ENCODE measurements around the gene BIRC3.
"Not testable (repeated sequence)": the region's sequence is repeated elsewhere in the genome, so short reads cannot be mapped to it uniquely, and the experiment has no call there.

The BIRC3 gene

GRCh38 chr11:102296757-102297156 is 20.5 kb upstream of the BIRC3 start:
- H3K9me3 ChIP-seq (ENCODE audit: control insufficient read depth, insufficient read depth, low read length); H3K4me3 ChIP-seq (ENCODE audit: low read depth, low read length); H3K27ac ChIP-seq (ENCODE audit: low read depth, low read length); H3K4me1 ChIP-seq (ENCODE audit: control insufficient read depth, insufficient read depth, low read length); H3K9ac ChIP-seq (ENCODE audit: low read depth, low read length); H3K27me3 ChIP-seq (ENCODE audit: control insufficient read depth, insufficient read depth, low read length); H3K36me3 ChIP-seq (ENCODE audit: control insufficient read depth, insufficient read depth, low read length): not testable (repeated sequence)

- peaks cover 15% of the 10 kb centered on the region for H3K9me3 ChIP-seq (ENCODE audit: control insufficient read depth, insufficient read depth, low read length)
- not testable (repeated sequence) for H3K4me3 ChIP-seq (ENCODE audit: low read depth, low read length); H3K9ac ChIP-seq (ENCODE audit: low read depth, low read length); H3K27me3 ChIP-seq (ENCODE audit: control insufficient read depth, insufficient read depth, low read length); H3K27ac ChIP-seq (ENCODE audit: low read depth, low read length); H3K36me3 ChIP-seq (ENCODE audit: control insufficient read depth, insufficient read depth, low read length); H3K4me1 ChIP-seq (ENCODE audit: control insufficient read depth, insufficient read depth, low read length)
These were observed 16.4 kb upstream of the BIRC3 start for GRCh38 chr11:102300837-102301236.

DNA sequence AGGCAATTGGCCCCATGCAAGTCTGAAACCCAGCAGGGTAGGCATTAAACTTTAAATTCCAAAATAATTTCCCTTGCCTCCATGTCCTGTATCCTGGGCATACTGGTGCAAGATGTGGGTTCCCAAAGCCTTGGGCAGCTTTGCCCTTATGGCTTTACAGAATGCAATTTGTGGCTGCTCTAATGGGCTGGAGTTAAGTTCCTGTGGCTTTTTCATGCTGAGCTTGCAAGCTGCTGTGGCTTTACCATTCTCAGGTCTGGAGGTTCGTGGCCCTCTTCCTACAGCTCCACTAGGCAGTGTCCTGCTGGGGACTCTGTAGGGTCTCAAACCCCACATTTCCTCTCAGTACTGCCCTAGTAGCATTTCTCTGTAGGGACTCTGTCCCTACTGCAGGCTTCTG is 15.0 kb upstream of the BIRC3 start:
- Histone ChIP-seq H3K27ac (ENCODE audit: low read depth, low read length) (no peak overlapping the region), H3K4me1 (ENCODE audit: control insufficient read depth, insufficient read depth, low read length) (no peaks in the 10 kb centered on the region), H3K9me3 (ENCODE audit: control insufficient read depth, insufficient read depth, low read length) (peaks cover 15% of the 10 kb centered on the region), H3K9ac (ENCODE audit: low read depth, low read length) (no peak overlapping the region), H3K4me3 (ENCODE audit: low read depth, low read length) (no peak overlapping the region), H3K27me3 (ENCODE audit: control insufficient read depth, insufficient read depth, low read length) (no peaks in the 10 kb centered on the region), H3K36me3 (ENCODE audit: control insufficient read depth, insufficient read depth, low read length) (no peaks in the 10 kb centered on the region)

GRCh38 chr11:102304686-102305085 is 12.6 kb upstream of the BIRC3 start:
- no peak overlapping the region for H3K27ac ChIP-seq (ENCODE audit: low read depth, low read length)
- no peaks in the 10 kb centered on the region for H3K4me1 ChIP-seq (ENCODE audit: control insufficient read depth, insufficient read depth, low read length)

DNA sequence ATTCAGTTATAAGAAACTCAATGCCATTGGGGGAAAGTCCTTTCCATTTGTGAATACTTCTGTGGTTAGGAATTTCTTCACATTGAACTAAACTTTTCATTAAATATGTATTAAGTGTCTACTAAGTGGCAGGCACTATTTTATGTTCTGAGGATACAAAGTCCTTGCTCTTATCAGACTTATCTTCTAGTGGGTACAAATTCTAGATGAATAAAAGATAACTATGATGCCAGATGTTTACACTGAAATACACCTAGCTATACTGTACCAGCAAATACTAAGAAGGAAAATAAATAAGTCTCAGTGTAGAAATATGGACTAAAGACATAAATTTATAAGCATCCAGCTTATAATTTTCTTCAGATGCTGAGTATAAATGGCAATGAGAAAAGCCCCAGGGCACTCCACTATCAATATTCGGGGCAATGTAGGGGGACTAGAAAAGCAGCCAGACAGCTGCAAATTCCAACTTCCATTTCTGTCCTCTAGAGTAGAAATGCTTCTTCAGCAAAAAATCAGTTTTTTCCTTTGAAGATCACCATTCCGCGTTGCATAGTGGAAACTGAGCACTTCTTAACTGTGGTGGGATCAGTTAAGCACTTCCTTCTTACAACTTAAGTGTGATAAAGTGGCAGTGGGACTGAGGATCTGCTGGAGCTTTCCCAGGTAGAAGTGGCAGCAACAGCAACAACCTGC is 11.8 kb upstream of the BIRC3 start:
- no peak overlapping the region for H3K4me3 ChIP-seq (ENCODE audit: low read depth, low read length)
- H3K4me1 ChIP-seq (ENCODE audit: control insufficient read depth, insufficient read depth, low read length), result no peaks in the 10 kb centered on the region
- no peak overlapping the region for H3K27ac ChIP-seq (ENCODE audit: low read depth, low read length)
- H3K36me3 ChIP-seq (ENCODE audit: control insufficient read depth, insufficient read depth, low read length), result no peaks in the 10 kb centered on the region
- H3K9ac ChIP-seq (ENCODE audit: low read depth, low read length), result no peak overlapping the region
- no peaks in the 10 kb centered on the region for H3K27me3 ChIP-seq (ENCODE audit: control insufficient read depth, insufficient read depth, low read length)
- peaks cover 15% of the 10 kb centered on the region for H3K9me3 ChIP-seq (ENCODE audit: control insufficient read depth, insufficient read depth, low read length)

More at GRCh38 chr11:102304686-102305085, 12.6 kb upstream of the BIRC3 start:
- H3K36me3 ChIP-seq (ENCODE audit: control insufficient read depth, insufficient read depth, low read length), result no peaks in the 10 kb centered on the region
- H3K4me3 ChIP-seq (ENCODE audit: low read depth, low read length), result no peak overlapping the region
- peaks cover 15% of the 10 kb centered on the region for H3K9me3 ChIP-seq (ENCODE audit: control insufficient read depth, insufficient read depth, low read length)
- no peak overlapping the region for H3K9ac ChIP-seq (ENCODE audit: low read depth, low read length)
- H3K27me3 ChIP-seq (ENCODE audit: control insufficient read depth, insufficient read depth, low read length), result no peaks in the 10 kb centered on the region

DNA sequence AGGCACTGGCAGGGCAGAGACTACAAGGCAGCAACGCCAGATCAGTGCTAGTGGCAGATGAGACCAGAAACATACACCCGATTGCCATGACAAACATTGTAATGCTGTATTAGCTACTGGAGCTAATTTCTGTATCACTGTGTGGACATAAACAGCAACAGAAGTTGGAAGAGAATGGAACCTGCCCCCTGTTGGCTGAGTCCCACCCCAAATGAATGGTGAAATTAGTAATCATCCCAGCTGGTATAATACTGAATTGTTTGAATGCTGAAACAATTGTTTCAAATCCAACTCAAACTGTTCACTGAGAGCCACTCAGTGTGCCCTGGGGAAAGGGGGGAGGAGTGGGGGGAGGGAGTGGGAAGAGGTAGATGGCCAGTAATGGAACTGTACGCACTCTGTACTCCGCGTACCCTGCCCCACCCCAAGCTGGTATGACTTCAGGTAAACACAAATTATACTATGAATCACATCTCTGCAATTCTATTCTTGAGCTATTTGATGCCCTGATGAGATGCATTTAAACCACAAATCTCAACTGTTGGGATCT is 11.2 kb upstream of the BIRC3 start:
- Histone ChIP-seq H3K9ac (ENCODE audit: low read depth, low read length) (no peak overlapping the region), H3K36me3 (ENCODE audit: control insufficient read depth, insufficient read depth, low read length) (no peaks in the 10 kb centered on the region), H3K27ac (ENCODE audit: low read depth, low read length) (no peak overlapping the region), H3K4me1 (ENCODE audit: control insufficient read depth, insufficient read depth, low read length) (no peaks in the 10 kb centered on the region), H3K4me3 (ENCODE audit: low read depth, low read length) (no peak overlapping the region), H3K27me3 (ENCODE audit: control insufficient read depth, insufficient read depth, low read length) (no peaks in the 10 kb centered on the region), H3K9me3 (ENCODE audit: control insufficient read depth, insufficient read depth, low read length) (peaks cover 15% of the 10 kb centered on the region)

DNA sequence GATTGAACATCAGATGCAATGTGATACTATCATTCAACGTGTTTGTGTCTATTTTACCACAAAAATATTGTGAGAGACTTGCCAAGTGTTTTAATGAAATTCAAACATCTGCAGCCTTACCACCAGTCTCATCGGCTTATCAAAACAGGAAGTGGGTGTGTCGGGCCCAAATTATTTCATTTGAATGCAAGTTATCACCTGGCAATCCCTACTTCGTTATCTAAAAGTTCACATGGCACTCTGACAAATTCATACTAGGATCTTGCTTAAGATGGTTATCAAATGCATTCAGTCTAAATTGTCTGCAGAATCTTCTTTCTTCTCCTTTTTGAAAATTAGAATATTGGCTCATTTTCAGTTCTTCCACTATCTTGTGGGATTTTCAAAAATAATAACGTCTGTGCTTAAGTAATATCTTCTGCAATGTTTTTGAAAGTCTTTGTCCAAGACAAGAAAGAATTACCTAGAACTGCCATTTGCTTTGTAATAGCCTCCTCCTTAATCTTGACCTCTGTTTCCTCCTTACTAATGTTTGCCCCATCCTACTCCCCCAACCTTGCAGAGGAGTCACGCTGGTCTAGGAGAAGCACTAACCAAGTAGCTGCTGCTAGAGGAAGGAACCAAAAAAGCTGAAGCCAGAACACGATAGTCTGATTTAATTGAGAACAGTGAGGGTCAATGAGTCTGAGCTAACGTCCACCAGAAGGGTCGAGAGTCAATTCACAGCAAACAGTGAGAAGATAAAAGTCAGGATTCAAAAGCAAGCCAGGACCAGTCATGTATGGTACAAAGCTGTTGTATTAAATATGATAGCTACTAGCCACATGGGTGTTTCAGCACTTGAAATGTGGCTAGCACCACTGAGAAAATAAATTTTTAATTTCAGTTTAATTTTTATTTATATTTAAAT is 10.2 kb upstream of the BIRC3 start:
- H3K4me3 ChIP-seq (ENCODE audit: low read depth, low read length), result no peak overlapping the region
- no peaks in the 10 kb centered on the region for H3K36me3 ChIP-seq (ENCODE audit: control insufficient read depth, insufficient read depth, low read length)
- H3K27ac ChIP-seq (ENCODE audit: low read depth, low read length), result no peak overlapping the region
- H3K9me3 ChIP-seq (ENCODE audit: control insufficient read depth, insufficient read depth, low read length), result peaks cover 8% of the 10 kb centered on the region
- no peaks in the 10 kb centered on the region for H3K27me3 ChIP-seq (ENCODE audit: control insufficient read depth, insufficient read depth, low read length)
- H3K4me1 ChIP-seq (ENCODE audit: control insufficient read depth, insufficient read depth, low read length), result no peaks in the 10 kb centered on the region
- no peak overlapping the region for H3K9ac ChIP-seq (ENCODE audit: low read depth, low read length)

DNA sequence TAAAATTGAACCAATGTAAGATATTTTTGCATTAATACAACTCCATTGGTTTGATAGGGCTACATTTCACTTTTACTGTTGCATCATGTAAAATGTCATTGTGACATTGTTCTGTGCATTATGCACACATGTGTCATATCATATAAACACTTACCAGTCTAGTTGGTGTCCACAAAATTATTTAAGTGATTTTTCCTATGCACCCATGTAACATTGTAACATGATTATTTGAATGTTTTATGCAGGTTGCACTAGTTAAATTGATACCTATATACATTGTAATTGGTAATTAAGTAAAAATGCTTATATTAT is 9.6 kb upstream of the BIRC3 start:
- Histone ChIP-seq H3K4me1 (ENCODE audit: control insufficient read depth, insufficient read depth, low read length) (no peaks in the 10 kb centered on the region), H3K27ac (ENCODE audit: low read depth, low read length) (no peak overlapping the region), H3K36me3 (ENCODE audit: control insufficient read depth, insufficient read depth, low read length) (no peaks in the 10 kb centered on the region), H3K9ac (ENCODE audit: low read depth, low read length) (no peak overlapping the region), H3K4me3 (ENCODE audit: low read depth, low read length) (no peak overlapping the region), H3K27me3 (ENCODE audit: control insufficient read depth, insufficient read depth, low read length) (no peaks in the 10 kb centered on the region), H3K9me3 (ENCODE audit: control insufficient read depth, insufficient read depth, low read length) (peaks cover 2% of the 10 kb centered on the region; the same call in 1 of the 2 replicates)

DNA sequence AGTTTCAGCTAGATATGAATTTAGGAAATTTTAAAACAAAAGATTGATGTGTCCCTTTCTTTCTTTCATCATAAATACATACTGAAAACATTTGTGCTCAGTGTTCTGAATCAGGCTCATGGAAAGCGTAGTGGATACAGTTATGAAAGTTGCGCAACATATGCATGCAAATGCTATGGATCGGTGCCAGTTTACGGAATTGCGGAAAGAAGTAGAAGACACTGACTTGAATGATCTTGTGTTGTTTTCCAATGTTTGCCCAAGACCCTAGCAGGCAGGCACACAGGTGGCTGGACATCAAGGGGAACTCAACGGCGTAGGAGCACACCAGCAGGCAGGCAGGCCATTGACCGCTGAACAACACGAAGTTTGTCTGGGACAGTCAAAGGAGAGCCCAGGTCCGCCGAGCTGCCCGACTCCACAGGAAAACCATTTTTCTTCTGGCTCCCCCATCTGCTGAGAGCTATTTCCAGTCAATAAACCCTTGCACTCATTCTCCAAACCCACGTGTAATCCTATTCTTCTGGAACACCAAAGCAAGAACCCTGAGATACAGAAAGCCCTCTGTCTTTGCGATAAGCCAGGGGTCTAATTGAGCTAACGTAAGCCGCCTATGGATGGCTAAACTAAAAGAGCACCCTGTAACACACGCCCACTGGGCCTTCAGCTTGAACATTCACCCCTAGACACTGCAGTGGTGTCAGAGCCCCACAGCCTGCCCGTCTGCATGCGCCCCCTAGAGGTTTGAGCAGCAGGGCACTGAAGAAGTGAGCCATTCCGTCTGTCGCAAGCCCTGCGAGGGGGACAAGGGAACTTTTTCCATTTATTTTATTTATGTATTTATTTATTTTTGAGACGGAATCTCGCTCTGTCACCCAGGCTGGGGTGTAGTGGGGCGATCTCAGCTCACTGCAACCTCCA is 7.4 kb upstream of the BIRC3 start:
- no peaks in the 10 kb centered on the region for H3K4me1 ChIP-seq (ENCODE audit: control insufficient read depth, insufficient read depth, low read length)
- H3K27me3 ChIP-seq (ENCODE audit: control insufficient read depth, insufficient read depth, low read length), result no peaks in the 10 kb centered on the region
- H3K27ac ChIP-seq (ENCODE audit: low read depth, low read length), result no peak overlapping the region
- no peaks in the 10 kb centered on the region for H3K36me3 ChIP-seq (ENCODE audit: control insufficient read depth, insufficient read depth, low read length)
- no peak overlapping the region for H3K4me3 ChIP-seq (ENCODE audit: low read depth, low read length)
- no peak overlapping the region for H3K9ac ChIP-seq (ENCODE audit: low read depth, low read length)
- H3K9me3 ChIP-seq (ENCODE audit: control insufficient read depth, insufficient read depth, low read length), result no peaks in the 10 kb centered on the region

GRCh38 chr11:102312667-102313066 is 4.6 kb upstream of the BIRC3 start:
- Histone ChIP-seq H3K9me3 (ENCODE audit: control insufficient read depth, insufficient read depth, low read length) (no peaks in the 10 kb centered on the region), H3K4me3 (ENCODE audit: low read depth, low read length) (no peak overlapping the region), H3K36me3 (ENCODE audit: control insufficient read depth, insufficient read depth, low read length) (no peaks in the 10 kb centered on the region), H3K9ac (ENCODE audit: low read depth, low read length) (no peak overlapping the region), H3K27ac (ENCODE audit: low read depth, low read length) (no peak overlapping the region), H3K4me1 (ENCODE audit: control insufficient read depth, insufficient read depth, low read length) (0 out of 2 replicates have a peak, but pooled peaks cover 3% of the 10 kb centered on the region), H3K27me3 (ENCODE audit: control insufficient read depth, insufficient read depth, low read length) (no peaks in the 10 kb centered on the region)

All from HUES48 (cell line).